Fibroblast of lung (primary cell): ENCODE measurements around the gene PJVK.

ENCODE experiments used
- CTCF ChIP-seq, 2 donors: IDR thresholded peaks in 1 of 2; conservative IDR thresholded peaks in 1 of 2; 1 replicate in 1 of 2; 2 replicates in 1 of 2; pipeline ENCODE4 v1.5.1; 2011 to 2012; ENCODE audit warnings: low read length in 2 of 2, control low read depth in 1 of 2, inconsistent platforms in 1 of 2, low read depth in 1 of 2, mild to moderate bottlenecking in 1 of 2
- EZH2 ChIP-seq: IDR thresholded peaks from 2 replicates; pipeline ENCODE4 v1.5.1; 2012; ENCODE audit warnings: low read length, control low read depth, mild to moderate bottlenecking; ENCODE audit errors: missing control alignments

DNA sequence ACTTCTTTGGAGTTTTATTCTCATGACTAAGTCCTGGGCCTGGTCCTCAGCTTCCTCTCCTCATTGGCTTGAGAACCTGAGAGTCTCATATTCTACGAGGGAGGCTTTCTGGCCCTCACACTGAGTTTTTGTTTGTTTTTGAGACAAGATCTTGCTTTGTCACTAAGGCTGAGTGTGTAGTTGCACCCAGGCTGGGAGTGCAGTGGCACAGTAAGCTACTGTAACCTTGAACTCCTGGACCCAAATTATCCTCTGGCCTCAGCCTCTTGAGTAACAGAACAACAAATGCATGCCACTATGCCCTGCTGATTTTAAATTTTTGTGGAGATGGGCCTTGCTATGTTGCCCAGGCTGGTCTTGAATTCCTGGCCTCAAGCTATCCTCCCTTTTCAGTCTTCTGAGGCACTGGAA is 22.8 kb upstream of the PJVK start:
- no peak for TF ChIP-seq CTCF (conservative IDR thresholded peaks at IDR 0.05 in 1 of 2, IDR thresholded peaks at IDR 0.05 in 1 of 2; ENCODE audit: low read depth in 1 of 2, low read length in 2 of 2)
- TF ChIP-seq EZH2 = no peak
